ENCODE data around the gene STK32A.

DNA sequence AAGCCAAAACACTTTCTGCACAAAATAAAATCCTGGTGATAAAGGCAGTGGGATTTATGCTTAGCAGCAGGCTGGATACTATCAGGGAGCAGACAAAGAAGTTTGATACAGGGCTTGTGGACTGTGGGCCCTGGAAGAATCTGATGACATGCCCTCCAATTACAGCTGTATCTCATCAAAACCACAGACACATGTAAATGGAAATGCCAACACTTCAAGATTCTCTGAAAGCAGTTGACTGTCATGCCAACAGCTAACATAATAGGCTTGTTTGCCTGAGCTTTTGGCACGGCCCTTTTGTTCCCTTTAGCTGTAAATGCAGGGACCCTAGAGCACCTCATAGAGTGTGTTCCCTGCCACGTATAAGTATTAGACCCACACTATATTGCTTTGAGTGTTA is 114.4 kb downstream of the STK32A start:
- TF ChIP-seq POLR2A (IDR thresholded peaks at IDR 0.05; ENCODE audit: low read length) (no peak), GATA1 (IDR thresholded peaks at IDR 0.05; ENCODE audit: low read depth, low read length) (no peak)

All from erythroblast (primary cell).